Activated T-helper 17 cell treated with anti-CD3 and anti-CD28 coated beads, Interleukin-2, amount 50 U/mL, for 72 hours (primary cell): ENCODE results near the gene ZC3H6. TPM values are rescaled to one million over a fixed set of nuclear protein-coding genes. Genes with fewer than 3 reads are reported as not detected.
"Not testable (repeated sequence)": the region's sequence is repeated elsewhere in the genome, so short reads cannot be mapped to it uniquely, and the experiment has no call there.

Experiments used
- ATAC-seq: fragments of 150-1000 bp; cut with Tn5 transposase; replicated peaks from 2 replicates; pipeline ENCODE4 v1.10.0; 2021; ENCODE audit warnings: mild to moderate bottlenecking, moderate library complexity
- H3K27ac Mint-ChIP-seq: one replicate; pipeline ENCODE4 v1.8.0; 2022; ENCODE audit warnings: mixed read lengths
- H3K27me3 Mint-ChIP-seq: one replicate; pipeline ENCODE4 v1.8.0; 2022; ENCODE audit warnings: mixed read lengths
- H3K36me3 Mint-ChIP-seq: one replicate; pipeline ENCODE4 v1.8.0; 2022; ENCODE audit warnings: low read depth, mild to moderate bottlenecking, mixed read lengths
- H3K4me1 Mint-ChIP-seq: one replicate; pipeline ENCODE4 v1.8.0; 2022; ENCODE audit warnings: mixed read lengths
- H3K4me3 Mint-ChIP-seq: one replicate; pipeline ENCODE4 v1.8.0; 2022; ENCODE audit warnings: mild to moderate bottlenecking, mixed read lengths
- H3K9me3 Mint-ChIP-seq: one replicate; pipeline ENCODE4 v1.8.0; 2022; ENCODE audit warnings: mixed read lengths
- total RNA-seq, 2 donors: library from RNA; stranded (reverse); gene quantifications; one replicate each; pipeline ENCODE4 v1.2.3, GENCODE V29; 2022

Gene ZC3H6
- total RNA-seq, 2 donors from 2014 or later = 2.1 to 11.8 TPM

DNA sequence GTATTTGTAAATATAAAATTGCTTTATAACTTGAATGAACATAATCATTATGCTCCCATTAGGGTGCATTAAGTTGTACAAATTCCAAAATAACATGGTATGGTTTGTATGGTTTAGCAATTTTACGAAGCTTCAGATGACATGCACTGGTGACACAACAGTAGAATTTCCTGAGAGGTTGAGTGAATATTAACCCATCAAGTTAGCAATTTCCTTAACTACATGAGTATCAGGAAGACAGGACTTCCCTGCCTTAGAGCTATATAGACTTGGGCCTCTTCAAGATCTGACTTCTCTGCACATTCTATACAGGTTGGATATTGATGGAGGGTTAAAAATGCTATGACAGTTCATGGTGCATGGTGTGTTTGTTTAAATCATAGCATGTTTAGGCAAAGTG lies 60.2 kb downstream of the ZC3H6 start:
- H3K4me3 Mint-ChIP-seq = no peak overlapping the region

GRCh38 chr2:112339986-112340385 lies 64.6 kb downstream of the ZC3H6 start:
- H3K4me3 Mint-ChIP-seq = no peak overlapping the region
- no peak for ATAC-seq
- no peaks in the 10 kb centered on the region for H3K4me1 Mint-ChIP-seq
- H3K27ac Mint-ChIP-seq = no peak overlapping the region
- no peaks in the 10 kb centered on the region for H3K27me3 Mint-ChIP-seq
- no peaks in the 10 kb centered on the region for H3K36me3 Mint-ChIP-seq
- H3K9me3 Mint-ChIP-seq = no peaks in the 10 kb centered on the region

More for the DNA sequence above, 60.2 kb downstream of the ZC3H6 start:
- Mint-ChIP-seq H3K27me3 (no peaks in the 10 kb centered on the region), H3K4me1 (no peaks in the 10 kb centered on the region), H3K27ac (no peak overlapping the region), H3K36me3 (peaks cover 16% of the 10 kb centered on the region), H3K9me3 (no peaks in the 10 kb centered on the region)
- no peak for ATAC-seq

DNA sequence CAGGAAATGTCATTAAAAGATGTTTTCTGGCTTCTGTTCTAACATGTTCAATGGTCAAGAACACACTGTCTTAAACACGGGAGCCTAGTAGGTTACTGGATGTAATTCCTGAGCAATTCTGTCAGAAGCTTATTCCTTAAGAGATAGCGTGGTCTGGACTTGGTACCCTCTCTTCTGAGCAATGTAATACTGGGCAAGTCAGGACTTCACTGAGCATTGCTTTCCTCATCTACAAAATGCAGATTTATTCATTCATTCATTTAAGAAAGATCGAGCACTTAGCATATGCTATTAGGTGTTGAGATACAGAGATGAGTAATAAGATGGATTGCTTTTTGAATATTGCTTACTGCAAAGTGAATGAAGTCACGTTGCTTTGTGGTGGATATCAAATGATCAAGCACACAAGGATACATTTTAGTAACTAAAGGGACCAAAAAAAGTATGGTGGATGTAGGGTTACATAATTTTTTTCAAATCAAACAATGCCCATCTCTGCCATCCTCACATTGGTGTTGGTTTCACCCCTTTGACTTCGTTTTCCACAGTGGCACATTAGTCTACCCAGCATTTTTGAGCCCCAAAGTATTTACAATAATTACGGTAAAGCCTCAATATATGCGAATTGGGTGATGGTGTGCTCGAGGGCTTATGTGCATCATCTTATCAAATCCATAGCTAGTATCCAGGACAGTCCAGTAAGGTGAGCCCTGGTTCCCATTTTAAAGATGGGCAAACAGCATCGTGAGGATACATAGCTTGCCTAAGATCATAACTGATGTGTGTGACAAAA lies 65.3 kb downstream of the ZC3H6 start:
- Mint-ChIP-seq H3K27me3 (no peaks in the 10 kb centered on the region), H3K36me3 (no peaks in the 10 kb centered on the region), H3K9me3 (no peaks in the 10 kb centered on the region), H3K27ac (no peak overlapping the region), H3K4me1 (no peaks in the 10 kb centered on the region), H3K4me3 (no peak overlapping the region)
- ATAC-seq = no peak

- H3K4me1 Mint-ChIP-seq = no peaks in the 10 kb centered on the region
- no peaks in the 10 kb centered on the region for H3K9me3 Mint-ChIP-seq
- no peaks in the 10 kb centered on the region for H3K36me3 Mint-ChIP-seq
- no peak overlapping the region for H3K4me3 Mint-ChIP-seq
- no peak overlapping the region for H3K27ac Mint-ChIP-seq
- H3K27me3 Mint-ChIP-seq = no peaks in the 10 kb centered on the region
- ATAC-seq = no peak
These were observed 66.7 kb downstream of the ZC3H6 start for GRCh38 chr2:112342067-112342550.

- H3K9me3 Mint-ChIP-seq = no peaks in the 10 kb centered on the region
- peak; percentile 35 for ATAC-seq
- H3K27ac Mint-ChIP-seq = peak overlapping the region; percentile 15
These were observed 68.6 kb downstream of the ZC3H6 start for GRCh38 chr2:112343827-112344585.

DNA sequence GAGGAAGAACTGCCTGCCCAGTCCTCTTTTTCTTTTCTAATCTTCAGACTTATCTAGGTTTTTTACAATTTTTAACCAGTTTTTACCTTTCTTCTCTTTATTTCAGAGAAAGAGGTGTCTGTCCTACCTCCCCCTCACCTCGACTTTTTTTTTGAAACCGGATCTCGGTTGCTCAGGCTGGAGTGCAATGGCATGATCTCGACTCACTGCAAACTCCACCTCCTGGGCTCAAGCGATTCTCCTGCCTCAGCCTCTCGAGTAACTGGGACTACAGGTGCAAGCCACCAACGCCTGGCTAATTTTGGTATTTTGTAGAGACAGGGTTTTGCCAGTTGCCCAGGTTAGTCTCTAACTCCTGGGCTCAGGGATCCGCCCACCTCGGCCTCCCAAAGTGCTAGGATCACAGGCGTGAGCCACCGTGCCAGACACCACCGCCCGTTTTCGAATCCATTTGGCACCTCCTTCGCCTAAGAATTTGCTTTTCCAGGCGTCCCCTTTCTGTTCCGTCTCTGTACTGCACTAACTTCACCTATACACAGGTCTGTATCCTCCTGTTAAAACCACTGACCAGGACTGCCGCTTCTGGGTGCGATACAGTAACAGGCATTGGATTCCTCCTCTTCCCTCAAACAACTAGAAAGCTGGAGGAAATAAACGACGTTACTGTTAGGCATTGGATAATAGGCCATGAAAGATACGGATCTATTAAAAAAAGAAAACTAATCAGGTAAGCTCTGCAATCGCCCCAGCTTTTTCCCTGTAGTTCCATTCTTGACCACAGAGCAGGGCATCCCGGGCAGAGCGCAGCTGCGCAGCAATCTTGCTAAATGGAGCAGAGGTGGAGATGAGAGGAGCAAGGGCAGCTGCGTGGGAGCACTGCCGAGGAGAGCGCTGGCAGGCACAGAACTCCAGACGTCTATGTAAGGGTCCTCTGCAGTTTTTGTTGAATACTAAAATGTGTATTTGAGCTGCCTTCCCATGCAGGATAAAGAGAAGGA lies 69.9 kb downstream of the ZC3H6 start:
- no peak for ATAC-seq
- Mint-ChIP-seq H3K27ac (no peak overlapping the region), H3K9me3 (no peaks in the 10 kb centered on the region), H3K4me1 (no peaks in the 10 kb centered on the region), H3K27me3 (no peaks in the 10 kb centered on the region), H3K4me3 (no peak overlapping the region), H3K36me3 (no peaks in the 10 kb centered on the region)

More at GRCh38 chr2:112343827-112344585, 68.6 kb downstream of the ZC3H6 start:
- Mint-ChIP-seq H3K27me3 (no peaks in the 10 kb centered on the region), H3K4me1 (no peaks in the 10 kb centered on the region), H3K4me3 (no peak overlapping the region), H3K36me3 (no peaks in the 10 kb centered on the region)

GRCh38 chr2:112352292-112352691 lies 76.9 kb downstream of the ZC3H6 start:
- H3K4me1 Mint-ChIP-seq, H3K9me3 Mint-ChIP-seq, H3K4me3 Mint-ChIP-seq, H3K27me3 Mint-ChIP-seq, ATAC-seq, H3K36me3 Mint-ChIP-seq: not testable (repeated sequence)
- H3K27ac Mint-ChIP-seq = peak overlapping the region; percentile 2

DNA sequence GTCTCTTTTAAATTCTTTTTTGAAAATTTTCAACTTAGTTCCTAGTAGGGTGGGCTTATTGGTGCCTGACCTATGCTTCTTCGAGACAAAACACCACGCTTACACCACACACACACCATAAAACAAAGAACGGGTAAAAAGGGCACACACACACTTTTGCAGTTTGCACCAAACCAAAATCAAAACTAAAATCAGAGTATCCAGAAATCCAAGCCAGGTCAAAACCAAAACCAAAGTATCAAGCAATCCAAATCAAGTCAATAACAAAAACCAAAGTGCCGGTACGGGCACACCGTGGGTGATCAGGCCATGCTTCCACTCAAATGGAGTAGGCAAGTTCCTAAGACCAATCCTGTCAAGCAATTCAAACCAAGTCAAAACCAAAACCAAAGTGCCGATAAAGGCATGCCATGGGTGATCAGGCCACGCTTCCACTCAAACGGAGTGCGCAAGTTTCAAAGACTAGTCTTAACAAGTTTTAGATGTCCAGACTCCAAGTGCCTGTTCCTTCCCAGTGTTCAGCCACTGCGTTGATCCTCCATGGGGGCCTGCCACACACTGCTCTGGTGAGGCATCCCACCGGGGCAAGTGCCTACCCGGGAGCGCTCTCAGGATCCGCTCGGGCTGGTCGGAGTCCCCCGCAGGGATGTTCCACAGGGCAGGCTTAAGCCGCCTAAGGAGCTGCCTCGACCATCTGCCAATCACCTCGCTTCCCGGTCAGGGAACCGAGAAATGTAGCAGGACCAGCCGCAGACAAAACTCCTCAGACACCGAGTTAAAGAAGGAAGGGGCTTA lies 77.6 kb downstream of the ZC3H6 start:
- H3K27ac Mint-ChIP-seq, H3K4me1 Mint-ChIP-seq, H3K9me3 Mint-ChIP-seq, ATAC-seq, H3K27me3 Mint-ChIP-seq, H3K36me3 Mint-ChIP-seq, H3K4me3 Mint-ChIP-seq: not testable (repeated sequence)

- not testable (repeated sequence) for ATAC-seq, H3K27ac Mint-ChIP-seq, H3K36me3 Mint-ChIP-seq, H3K27me3 Mint-ChIP-seq, H3K4me3 Mint-ChIP-seq, H3K9me3 Mint-ChIP-seq, H3K4me1 Mint-ChIP-seq
These were observed 78.9 kb downstream of the ZC3H6 start for GRCh38 chr2:112354335-112354734.

DNA sequence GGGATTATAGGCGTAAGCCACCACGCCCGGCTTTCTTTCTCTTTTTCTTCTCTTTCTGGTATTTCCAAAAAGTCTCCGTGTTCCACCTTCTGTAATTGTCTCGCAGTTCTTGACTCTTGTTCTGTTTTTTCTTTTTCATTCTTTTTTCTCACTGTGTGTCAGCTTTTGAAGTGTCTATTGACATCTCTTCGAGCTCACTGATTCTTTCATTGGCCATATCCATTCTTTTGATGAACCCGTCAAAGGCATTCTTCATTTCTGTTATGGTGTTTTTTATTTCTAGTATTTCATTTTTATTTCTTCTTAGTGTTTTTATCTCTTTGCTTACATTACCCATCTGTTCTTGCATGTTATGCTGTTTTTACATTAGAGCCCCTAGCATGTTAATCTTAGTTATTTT lies 84.7 kb downstream of the ZC3H6 start:
- not testable (repeated sequence) for ATAC-seq, H3K27ac Mint-ChIP-seq, H3K4me1 Mint-ChIP-seq, H3K27me3 Mint-ChIP-seq, H3K36me3 Mint-ChIP-seq, H3K9me3 Mint-ChIP-seq, H3K4me3 Mint-ChIP-seq

Other genes starting within 250 kb of the ZC3H6 start
- 10 to 100 TPM; 19.9 to 27.7 TPM for gene TMEM87B, start 220.3 kb upstream of the ZC3H6 start, total RNA-seq
- gene FBLN7, start 137.2 kb upstream of the ZC3H6 start, total RNA-seq = 10 to 100 TPM; 24.4 to 49.9 TPM
- gene ZC3H8, start 20.6 kb upstream of the ZC3H6 start, total RNA-seq = 10 to 100 TPM; 21.2 to 29.5 TPM
- gene RGPD8, start 158.0 kb downstream of the ZC3H6 start, total RNA-seq = 1 to 10 TPM; 6.1 to 9.5 TPM
- 10 to 100 TPM; 12.7 to 28.1 TPM for gene TTL, start 206.6 kb downstream of the ZC3H6 start, total RNA-seq